GM19397 (cell line): ENCODE results near the gene AHCY.
"Not testable (repeated sequence)": the region's sequence is repeated elsewhere in the genome, so short reads cannot be mapped to it uniquely, and the experiment has no call there.

Experiments used
- ATAC-seq: cut with Tn5 transposase; IDR thresholded peaks from one replicate; pipeline ENCODE4 v1.9.1; 2021; ENCODE audit warnings: mild to moderate bottlenecking, moderate library complexity; ENCODE audit not compliant: unreplicated experiment

AHCY gene

DNA sequence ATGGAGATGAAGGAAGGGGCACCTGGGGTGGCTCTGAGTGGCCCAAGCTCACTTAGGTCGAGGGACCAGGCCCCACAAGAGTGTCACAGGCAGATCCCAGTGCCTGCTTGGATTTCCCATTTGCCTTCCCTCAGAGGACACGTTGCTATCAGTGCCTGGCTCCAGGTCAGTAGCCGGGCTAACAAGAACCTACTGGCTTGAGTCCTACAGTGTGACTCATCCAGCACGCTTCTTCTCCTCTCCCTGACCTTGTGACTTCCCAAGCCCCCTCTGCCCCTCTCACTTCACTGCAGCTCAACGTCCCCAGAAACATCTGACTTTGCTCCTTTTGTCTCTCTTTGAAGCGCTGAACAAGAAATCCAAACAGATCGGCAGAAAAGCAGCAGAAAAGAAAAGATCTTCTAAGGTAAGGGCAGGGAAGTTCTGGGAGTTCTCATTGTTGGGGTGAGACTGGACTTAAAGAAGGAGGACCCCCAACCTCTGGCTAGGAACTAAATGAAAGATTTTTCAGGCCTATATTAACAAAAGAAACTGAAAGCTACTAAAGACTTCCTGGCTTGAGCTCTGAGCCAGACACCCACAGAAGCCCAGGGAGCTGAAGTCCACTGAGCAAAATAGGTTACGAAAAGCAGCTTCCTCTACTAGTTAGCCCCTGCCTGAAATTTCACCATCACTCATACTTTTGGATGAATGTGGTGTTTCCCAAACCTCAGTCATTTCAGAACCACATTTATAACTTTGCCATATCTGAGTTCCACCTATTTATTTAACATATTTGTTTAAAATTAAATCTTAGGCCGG, 40.5 kb downstream of the AHCY start:
- ATAC-seq = no peak

DNA sequence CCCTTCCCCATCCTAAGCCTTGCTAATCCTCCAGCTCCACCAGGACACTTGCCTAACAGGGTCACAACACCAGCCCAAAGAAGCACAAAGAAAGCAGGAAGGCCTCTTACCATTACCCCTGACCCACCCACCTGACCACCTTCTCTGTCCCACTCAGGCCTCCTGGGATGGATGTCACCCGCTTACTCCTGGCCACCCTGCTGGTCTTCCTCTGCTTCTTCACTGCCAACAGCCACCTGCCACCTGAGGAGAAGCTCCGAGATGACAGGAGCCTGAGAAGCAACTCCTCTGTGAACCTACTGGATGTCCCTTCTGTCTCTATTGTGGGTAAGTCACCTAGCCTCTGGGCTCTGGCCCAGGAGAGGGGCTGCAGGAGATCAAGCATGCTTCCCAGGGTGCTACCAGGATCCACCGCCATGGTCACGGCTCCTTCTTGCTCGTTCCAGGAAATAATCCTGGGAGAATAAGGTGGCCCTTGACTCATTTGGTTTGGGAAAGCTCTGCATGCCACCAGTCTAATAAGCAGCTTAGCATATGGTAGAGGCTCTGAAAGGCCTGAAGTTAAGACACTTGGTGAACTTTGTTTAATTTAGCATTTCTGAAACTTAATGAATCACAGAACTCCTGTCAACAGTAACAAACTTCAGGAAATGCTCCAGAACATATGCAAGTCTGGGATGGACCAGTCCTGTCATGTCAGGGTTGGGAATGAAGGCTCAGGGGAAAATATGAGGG, 42.8 kb downstream of the AHCY start:
- no peak for ATAC-seq

DNA sequence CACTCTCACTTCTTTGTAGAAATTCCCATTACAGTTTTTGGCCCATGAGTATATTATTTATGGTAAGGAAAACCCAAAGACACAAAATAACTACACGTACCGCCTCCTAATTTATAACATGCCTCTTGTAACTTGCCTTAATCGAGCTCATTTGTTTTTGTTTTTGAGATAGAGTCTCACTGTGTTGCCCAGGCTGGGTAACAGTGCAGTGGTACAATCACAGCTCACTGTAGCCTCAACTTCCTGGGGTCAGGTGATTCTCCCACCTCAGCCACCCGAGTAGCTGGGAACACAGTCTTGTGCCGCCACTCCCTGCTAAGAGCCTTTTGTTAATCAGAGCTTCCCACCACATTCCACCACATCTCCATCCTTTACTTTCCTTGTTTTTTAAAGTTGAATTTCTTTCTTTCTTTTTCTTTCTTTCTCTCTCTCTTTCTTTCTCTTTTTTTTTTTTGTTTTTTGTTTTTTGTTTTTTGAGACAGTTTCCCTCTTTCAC, 46.5 kb downstream of the AHCY start:
- ATAC-seq = no peak

DNA sequence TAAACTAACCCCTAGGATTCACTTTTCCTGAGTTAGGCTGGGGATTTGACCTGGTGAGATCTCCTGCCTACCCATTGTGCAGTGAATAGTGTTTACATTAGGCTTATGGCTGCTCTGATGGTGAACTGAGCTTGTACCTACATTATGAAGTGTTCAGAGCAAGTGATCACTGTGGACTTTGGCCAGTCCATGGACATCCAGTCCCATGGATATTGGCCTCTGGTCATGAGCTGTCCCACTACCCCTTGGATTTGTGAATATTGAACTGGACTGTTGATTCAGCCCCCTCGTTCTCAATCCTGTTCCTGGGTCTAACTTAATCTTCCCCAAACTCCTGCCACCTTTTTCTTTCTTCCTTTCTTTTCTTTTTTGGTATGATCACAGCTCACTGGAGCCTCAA, 48.2 kb downstream of the AHCY start:
- ATAC-seq = no peak

DNA sequence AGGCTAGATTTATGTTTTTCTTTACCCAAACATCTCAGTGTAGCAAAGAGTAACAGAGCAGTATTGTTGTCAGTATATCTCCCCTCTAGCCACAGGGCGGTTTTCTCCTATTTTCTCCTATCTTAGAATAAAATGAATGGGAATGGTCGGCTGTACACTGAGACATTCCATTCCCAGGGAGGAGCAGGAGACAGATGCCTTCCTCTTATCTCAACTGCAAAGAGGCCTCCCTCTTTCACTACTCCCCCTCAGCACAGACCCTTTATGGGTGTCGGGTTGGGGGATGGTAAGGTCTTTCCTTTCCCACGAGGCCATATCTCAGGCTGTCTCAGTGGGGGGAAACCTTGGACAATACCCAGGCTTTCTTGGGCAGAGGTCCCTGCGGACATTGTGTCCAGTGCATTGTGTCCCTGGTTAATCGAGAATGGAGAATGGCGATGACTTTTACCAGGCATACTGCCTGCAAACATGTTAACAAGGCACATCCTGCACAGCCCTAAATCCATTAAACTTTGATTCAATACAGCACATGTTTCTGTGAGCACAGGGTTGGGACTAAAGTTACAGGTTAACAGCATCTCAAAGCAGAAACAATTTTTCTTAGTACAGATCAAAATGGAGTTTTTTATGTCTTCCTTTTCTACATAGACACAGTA, 50.6 kb downstream of the AHCY start:
- not testable (repeated sequence) for ATAC-seq

DNA sequence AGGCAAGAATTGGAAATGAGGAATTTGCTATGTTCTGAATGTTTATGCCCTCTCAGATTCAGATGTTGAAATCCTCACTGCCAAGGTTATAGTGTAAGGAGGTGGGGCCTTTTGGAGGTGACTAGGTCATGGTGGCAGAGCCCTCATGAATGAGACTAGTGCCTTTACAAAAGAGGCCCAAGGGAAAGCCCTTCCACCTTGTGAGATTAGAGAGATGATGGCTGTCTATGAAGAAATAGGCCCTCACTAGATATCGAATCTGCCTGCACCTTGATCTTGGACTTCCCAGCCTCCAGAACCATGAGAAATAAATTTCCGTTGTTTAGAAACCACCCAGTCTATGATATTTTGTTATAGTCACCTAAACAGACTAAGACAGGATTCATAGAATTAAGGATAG, 51.5 kb downstream of the AHCY start:
- ATAC-seq = no peak

DNA sequence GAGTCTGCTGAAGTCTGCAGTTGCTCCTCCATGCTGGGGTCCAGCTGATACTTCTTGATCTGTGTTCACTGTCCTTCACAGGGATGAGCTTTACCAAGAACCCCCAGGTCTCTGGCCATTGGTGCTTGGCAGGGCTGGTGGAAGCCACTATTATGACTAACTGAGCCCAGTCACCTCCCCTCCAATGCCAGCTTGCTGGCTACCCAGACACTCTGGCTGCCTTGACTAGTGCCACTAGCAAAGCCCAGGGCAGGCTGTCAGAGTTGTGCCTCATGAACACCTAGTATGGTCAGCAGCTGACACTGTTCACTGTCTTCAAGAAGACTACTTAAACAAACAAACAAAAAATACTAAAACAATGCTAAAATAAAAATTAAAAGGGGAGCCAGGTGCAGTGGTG, 53.1 kb downstream of the AHCY start:
- no peak for ATAC-seq

DNA sequence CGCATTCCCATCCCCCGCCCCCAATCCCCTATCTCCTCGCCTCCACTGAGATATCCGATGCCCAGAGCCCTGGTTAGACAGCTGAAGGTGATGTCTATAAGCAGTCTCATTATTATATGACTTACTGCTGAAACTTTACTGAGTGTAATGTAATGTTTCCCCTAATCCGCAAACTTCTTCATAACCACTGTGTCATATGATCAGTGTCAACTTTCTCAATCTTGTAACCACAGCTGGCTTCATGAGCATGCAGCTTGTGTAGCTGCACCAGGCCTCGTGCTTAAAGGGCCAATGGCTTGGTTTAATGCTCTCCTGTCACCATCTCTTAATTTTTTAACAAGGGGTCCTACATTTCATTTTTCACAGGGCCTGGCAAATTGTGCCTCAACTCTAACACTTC, 53.9 kb downstream of the AHCY start:
- no peak for ATAC-seq

DNA sequence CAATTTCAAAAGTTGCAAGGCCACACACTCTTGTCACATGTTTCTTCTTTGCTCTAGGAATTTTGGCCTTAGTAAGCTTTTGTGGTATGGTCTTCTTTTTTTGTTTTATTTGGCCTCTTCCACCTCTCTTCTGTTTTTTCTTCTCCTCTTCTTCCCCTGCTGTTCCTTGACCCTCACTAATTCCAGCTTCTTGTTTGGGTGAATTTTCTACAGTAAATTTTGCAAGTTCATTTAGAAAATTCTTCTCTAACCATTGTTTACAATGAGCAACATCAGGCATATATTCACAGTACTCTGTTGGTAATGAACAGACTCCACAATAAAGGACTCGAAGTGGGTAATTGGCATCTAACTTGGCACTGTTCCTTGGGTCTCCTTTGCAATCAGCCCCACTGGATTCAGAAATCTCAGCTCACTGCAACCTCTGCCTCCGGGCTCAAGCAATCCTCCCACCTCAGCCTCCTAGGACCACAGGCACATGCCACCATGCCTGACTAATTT, 57.0 kb downstream of the AHCY start:
- ATAC-seq = no peak

DNA sequence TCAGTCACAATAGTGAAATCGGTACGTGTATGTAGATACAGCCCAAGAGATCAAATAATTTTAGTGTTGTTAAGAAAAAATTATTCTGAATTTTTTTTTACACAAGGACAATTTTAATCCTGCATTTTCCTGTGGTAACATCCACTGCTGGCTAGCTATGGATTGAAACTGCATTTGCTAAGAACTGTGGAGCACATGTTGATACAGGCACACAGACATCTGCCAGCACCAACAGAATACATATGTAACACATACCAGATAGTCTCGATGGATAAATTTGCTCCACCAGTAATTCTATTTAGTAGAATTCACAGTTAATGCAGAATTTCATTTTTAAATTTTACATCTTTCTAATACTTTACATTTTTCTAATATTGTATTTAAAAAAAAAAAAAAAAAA, 59.8 kb downstream of the AHCY start:
- no peak for ATAC-seq

DNA sequence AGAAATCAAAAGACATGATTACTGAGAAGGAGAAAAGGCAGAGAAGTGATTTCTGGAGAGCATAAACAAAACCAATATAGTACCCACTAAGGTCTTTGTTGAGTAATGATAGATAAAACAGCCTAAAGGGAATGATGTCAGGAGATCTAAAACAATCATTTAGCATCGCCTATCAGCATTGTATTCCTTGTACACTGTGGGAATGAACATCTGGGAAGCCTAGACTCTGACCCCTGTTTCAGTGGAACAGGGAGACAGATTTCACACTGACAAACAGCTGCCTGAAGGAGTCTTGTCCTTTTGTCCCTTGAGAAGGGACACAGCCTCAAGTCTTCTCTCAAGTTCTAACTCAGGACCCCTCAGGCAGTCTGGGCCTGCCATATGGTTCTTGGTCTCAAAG, 60.3 kb downstream of the AHCY start:
- ATAC-seq = no peak

DNA sequence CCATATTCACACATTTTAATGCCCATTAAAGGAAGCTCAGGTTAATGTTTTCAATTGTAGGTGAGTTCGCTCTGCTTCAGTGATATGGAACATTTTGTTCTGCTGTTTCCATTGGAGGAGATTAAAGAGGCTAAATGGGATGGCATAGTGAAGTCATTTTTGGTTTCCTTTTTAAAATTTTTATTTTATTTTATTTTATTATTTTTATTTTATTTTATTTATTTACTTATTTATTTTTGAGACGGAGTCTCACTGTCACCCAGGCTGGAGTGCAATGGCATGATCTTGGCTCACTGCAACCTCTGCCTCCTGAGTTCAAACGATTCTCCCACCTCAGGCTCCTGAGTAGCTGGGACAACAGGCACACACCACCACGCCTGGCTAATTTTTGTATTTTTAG, 61.1 kb downstream of the AHCY start:
- not testable (repeated sequence) for ATAC-seq

DNA sequence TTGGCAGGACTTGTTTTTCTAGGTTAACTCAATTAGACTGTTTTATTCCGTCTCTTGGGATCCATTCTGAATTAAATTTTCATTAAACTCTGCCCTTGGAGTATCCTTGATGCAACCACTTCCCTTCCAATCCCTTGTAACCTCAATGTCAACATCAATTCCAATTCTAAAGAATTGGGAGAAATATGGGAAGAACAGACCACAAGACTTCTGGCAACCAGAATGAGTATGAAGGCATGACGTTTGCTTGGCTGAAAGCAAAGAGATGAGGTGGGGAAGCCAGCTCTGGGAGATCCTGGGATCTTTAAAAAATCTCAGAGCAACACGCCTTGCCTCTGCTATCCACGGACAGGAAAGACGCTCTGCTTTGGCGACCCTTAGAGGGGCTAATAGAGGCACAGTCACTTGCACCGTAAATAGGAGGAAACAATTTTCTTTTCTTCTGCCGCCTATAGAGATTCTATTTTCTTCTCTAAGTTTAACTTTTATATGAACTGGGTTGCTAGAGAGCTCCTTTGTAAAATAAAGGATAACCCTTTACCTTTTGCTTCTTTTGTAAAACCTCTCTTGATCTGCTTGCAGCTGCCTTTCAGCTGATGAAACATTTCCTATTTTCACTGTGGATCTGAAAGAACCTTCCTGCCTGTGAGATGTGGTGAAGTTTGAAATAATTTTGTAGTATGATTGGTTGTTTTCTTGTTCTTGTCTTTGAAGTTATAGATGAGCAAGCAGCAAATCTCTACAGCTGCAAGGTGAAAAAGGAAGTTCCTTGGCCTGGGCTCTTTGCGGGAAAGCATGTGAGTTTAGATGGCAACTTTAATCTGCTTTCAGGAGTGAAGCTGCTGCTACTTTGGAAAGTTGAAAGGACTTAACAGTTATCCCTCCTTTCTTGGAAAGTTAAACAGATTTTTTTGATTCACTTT, 62.2 kb downstream of the AHCY start, which contains the start of gene ASIP:
TSS of gene ASIP (plus strand) at position 731 of the 923 bp plus-strand sequence. CDS start 18,952 bp downstream, outside the sequence.
- ATAC-seq = no peak

DNA sequence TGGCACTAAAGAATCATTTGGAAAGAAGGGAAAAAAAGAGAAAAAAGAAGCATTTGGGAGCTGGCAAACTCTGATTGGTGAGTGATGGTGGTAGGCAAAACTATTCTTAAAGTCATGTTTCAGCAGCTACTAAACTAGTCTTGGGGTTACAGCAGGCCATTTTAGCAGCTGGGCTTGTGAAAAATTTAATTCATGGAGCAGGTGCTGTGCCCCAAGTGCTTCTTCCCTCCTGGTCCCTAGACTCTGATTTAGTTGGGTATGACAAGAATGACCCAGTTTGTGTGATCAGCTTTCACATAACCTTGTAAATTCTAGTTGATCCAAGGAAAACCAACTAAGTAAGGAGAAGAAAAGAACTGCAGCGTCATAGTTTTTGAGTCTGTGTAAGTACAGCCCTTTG, 63.0 kb downstream of the AHCY start:
- ATAC-seq = no peak

DNA sequence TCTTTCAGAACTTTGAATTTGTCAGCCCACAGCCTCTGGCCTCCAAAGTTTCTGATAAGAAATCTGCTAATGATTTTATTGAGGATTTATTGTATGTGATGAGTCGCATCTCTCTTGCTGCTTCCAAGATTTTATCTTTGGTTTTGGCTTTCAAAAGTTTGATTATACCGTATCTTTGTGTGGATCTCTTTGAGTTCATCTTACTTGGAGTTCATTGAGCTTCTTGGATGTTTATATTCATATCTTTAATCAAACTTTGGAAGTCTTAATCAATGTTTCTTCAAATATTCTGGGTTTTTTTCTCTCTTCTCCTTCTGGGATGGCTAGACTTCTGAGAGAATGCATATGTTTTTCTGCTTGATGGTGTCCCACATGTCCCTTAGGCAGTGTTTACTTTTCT, 65.2 kb downstream of the AHCY start:
- ATAC-seq = no peak

DNA sequence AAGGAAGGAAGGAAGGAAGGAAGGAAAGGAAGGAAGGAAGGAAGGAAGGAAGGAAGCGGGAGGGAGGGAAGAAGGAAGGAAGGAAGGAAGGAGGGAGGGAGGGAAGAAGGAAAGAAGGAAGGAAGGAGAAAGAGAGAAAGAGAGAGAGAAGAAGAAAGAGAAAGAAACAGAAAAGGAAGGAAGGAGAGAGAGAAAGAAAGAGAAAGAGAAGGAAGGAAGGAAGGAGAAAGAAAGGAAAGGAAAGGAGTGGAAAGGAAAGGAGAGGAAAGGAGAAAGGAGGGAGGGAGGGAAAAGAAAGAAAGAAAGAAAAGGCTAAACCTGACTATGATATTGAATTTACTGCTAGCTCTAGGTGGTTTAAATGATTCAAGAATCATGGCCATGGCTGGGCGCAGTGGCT, 67.3 kb downstream of the AHCY start:
- no peak for ATAC-seq

DNA sequence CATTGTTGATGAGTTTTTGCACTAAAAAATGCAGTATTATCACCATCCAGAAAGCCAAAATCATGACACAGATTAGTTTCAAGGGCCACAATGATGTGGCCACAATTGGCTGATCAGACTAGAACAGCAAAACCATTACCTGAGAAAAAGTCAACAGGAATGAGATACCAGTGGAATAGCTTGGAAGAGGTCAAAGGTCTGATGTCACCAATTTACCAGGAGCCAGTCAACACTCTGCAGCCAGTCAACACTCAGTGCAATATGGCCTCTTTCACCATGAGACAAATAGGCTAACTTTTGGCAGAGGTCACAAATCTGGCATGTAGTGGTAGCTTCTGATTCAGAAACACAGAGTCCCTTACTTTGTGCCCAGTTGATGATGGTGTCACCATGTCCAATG, 69.5 kb downstream of the AHCY start:
- no peak for ATAC-seq

DNA sequence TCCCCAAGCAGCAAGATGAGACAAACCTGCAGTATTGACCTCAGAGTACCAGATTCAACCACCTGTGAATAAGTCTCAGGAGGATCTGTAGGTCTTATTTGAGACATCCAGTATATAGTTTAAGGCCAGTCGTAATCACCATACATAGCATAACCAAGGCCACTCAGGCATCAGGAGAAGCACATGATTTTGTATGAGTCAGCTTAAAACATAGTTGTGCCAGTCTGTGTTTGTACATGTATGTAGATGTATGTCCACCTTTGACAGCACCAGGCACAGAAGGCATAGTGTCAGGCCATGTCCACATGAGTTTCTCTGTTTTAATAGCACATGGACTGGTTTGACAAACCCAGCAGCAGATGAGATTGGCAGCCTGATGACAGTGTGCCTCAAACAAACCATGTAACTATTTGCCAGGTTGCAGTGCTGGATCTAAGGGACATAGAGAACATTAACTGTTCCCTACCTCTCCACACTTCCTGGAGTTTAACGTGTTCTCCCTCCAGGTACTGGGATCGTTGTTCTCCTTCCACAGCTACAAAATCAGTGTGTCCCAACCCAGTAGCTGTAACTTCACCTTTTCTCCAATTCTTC, 70.6 kb downstream of the AHCY start:
- no peak for ATAC-seq

DNA sequence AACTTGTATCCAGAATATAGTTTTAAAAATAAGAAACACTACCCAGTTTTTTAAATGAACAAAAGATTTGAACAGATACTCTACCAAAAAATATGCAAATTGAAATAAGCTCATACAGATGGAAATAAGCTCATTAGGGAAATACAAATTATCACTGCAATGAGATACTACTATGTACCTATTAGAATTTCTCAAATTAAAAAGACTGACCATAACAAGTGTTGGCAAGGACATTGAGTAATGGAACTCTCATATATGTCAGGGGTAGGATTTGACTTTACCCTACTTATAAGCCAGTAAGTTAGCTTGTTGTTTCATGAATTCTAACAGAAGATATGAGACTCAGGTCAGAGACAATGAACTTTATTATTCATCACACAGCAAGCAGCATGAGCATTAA, 71.5 kb downstream of the AHCY start:
- no peak for ATAC-seq
